Uterus (tissue), 4 donors: ENCODE results near the gene RSPH6A. TPM values are rescaled to one million over a fixed set of nuclear protein-coding genes. Genes with fewer than 3 reads are reported as not detected.
A peak's percentile ranks its signal among the peaks of the same experiment; 100 is the strongest.
"Not testable (repeated sequence)": the region's sequence is repeated elsewhere in the genome, so short reads cannot be mapped to it uniquely, and the experiment has no call there.

ENCODE experiments used
- DNase-seq, 2 donors: peaks; one replicate each; pipeline ENCODE4 v3.0.0-alpha.2; 2019 to 2020
- H3K27ac ChIP-seq, 2 donors: fragments of 200-600 bp; sonication (generic); 1 replicate in 1 of 2; 2 replicates in 1 of 2; pipeline ENCODE4 v1.5.1; 2016 to 2018
- H3K27me3 ChIP-seq, 2 donors: fragments of 200-600 bp; sonication (generic); one replicate each; pipeline ENCODE4 v1.5.1; 2018 to 2019; ENCODE audit warnings: control low read depth in 1 of 2
- H3K36me3 ChIP-seq, 2 donors: fragments of 200-600 bp; sonication (generic); one replicate each; pipeline ENCODE4 v1.5.1; 2019; ENCODE audit warnings: control low read depth in 1 of 2
- H3K4me1 ChIP-seq, 2 donors: fragments of 200-600 bp; sonication (generic); one replicate each; pipeline ENCODE4 v1.5.1; 2018 to 2019; ENCODE audit warnings: control low read depth in 1 of 2
- H3K4me3 ChIP-seq, 2 donors: fragments of 200-600 bp; sonication (generic); 1 replicate in 1 of 2; 2 replicates in 1 of 2; pipeline ENCODE4 v1.5.1; 2018 to 2019; ENCODE audit warnings: mild to moderate bottlenecking in 1 of 2
- H3K9me3 ChIP-seq, 2 donors: fragments of 200-600 bp; sonication (generic); one replicate each; pipeline ENCODE4 v1.5.1; 2019; ENCODE audit warnings: control low read depth in 1 of 2
- POLR2A ChIP-seq, 2 donors: fragments of 450-650 bp; IDR thresholded peaks; one replicate each; pipeline ENCODE4 v1.6.1; 2016; ENCODE audit warnings: antibody characterized with exemption in 2 of 2, mild to moderate bottlenecking in 1 of 2, moderate library complexity in 1 of 2
- intact Hi-C: fragments of 100-400 bp; cut with DNase I; formaldehyde crosslinking; loops from one replicate; pipeline ENCODE4 v1.15.1; 2023; ENCODE audit warnings: low total_unique reads
- total RNA-seq, 4 donors: library from RNA; depleted of rRNA in 3 of 4; stranded (reverse); fragments of >200 nt in 3 of 4; gene quantifications; one replicate each; pipeline versions ENCODE4 v1.1.0 to v1.2.4, GENCODE V29; 2014 to 2023
- TF ChIP-seq, protein P1 (sequence below), 4 experiments: fragments of 200-600 bp in 2 of 4; fragments of 450-650 bp in 2 of 4; sonication (generic) in 2 of 4; IDR thresholded peaks; one replicate each; pipeline ENCODE4 v1.5.1; 2016 to 2019; ENCODE audit warnings: antibody characterized with exemption in 4 of 4, mild to moderate bottlenecking in 2 of 4, moderate library complexity in 1 of 4
- donor health status: DM: yes; HTN: yes; CAD: no.

Gene RSPH6A
- total RNA-seq, 4 donors from 2014 or later: 0.14 to 0.40 TPM; not detected in 2

DNA sequence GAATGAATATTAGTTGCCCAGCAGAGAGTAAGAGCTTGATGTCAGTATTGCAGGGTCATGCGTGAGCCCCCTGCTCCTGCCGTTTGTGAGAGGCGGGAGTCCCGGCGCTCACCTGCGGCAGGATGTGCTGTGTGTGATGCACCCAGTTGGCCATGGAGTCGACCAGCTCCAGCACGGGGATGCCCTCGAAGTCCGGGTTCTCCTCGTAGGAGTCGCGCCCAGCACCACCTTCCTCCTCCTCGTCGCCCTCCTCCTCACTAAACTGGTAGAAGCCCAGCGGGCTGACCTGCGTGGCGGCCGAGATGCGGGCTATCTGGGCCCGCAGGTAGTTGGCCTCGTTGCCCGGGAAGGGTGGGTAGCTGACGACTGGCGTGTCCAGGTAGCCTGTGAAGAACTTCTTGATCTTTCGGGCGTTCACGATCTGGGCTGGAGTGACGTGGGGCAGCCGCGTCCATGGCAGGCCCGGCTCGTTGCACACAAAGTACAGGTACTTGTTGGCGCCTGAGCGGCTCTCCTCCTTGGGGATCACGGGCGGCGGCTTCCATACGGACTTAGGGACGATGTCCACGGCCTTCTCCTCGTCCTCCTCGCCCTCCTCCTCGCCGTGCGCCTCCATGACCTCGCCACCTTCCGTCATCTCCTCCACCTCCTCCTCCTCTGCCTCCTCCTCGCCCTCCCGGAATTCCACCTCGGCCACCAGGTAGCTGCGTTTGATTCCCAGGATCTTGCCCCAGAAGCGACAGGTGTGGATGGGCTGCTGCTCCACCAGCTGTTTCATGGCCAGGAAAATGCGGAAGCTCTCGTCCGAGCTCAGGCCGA, 10.8 kb downstream of the RSPH6A start:
- H3K36me3 ChIP-seq: no peaks in the 10 kb centered on the region
- no peaks in the 10 kb centered on the region for H3K4me1 ChIP-seq
- no peak for DNase-seq
- H3K9me3 ChIP-seq: no peaks in the 10 kb centered on the region
- no peak for TF ChIP-seq POLR2A (IDR thresholded peaks at IDR 0.05)
- TF ChIP-seq, protein P1, sequence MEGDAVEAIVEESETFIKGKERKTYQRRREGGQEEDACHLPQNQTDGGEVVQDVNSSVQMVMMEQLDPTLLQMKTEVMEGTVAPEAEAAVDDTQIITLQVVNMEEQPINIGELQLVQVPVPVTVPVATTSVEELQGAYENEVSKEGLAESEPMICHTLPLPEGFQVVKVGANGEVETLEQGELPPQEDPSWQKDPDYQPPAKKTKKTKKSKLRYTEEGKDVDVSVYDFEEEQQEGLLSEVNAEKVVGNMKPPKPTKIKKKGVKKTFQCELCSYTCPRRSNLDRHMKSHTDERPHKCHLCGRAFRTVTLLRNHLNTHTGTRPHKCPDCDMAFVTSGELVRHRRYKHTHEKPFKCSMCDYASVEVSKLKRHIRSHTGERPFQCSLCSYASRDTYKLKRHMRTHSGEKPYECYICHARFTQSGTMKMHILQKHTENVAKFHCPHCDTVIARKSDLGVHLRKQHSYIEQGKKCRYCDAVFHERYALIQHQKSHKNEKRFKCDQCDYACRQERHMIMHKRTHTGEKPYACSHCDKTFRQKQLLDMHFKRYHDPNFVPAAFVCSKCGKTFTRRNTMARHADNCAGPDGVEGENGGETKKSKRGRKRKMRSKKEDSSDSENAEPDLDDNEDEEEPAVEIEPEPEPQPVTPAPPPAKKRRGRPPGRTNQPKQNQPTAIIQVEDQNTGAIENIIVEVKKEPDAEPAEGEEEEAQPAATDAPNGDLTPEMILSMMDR (IDR thresholded peaks at IDR 0.05): no peak
- no peak overlapping the region for H3K27ac ChIP-seq
- H3K4me3 ChIP-seq: no peak overlapping the region
- no peaks in the 10 kb centered on the region for H3K27me3 ChIP-seq
- intact Hi-C loops: no loop called here

DNA sequence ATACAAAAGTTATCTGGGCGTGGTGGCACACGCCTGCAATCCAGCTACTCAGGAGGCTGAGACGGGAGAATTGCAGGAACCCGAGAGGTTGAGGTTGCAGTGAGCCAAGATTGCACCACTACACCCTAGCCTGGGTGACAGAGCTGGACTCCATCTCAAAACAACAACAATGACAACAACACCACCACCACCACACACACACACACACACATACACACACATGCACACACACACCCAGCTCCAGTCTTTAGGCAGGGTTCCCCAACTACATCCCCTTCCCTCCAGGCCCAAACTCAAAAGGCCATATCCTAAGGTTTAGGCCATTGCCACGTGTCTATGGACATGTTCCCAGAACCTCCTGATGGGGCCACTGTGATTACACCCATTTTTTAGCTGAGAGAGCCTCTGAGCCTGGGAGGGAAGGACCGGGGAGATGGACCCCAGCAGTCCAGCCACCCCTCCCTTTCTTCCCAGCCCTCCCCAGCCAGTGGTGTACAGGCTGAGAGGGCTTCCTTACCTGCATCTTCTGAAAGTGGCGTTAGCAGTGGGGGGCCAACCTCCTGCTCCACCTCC, 13.4 kb downstream of the RSPH6A start:
- H3K4me1 ChIP-seq: no peaks in the 10 kb centered on the region
- no peak for TF ChIP-seq POLR2A (IDR thresholded peaks at IDR 0.05)
- TF ChIP-seq, protein P1 (IDR thresholded peaks at IDR 0.05): no peak
- H3K27ac ChIP-seq: no peak overlapping the region
- H3K27me3 ChIP-seq: no peaks in the 10 kb centered on the region
- no peaks in the 10 kb centered on the region for H3K36me3 ChIP-seq
- intact Hi-C loops: no loop called here
- H3K4me3 ChIP-seq: no peak overlapping the region
- H3K9me3 ChIP-seq: no peaks in the 10 kb centered on the region
- DNase-seq: no peak

DNA sequence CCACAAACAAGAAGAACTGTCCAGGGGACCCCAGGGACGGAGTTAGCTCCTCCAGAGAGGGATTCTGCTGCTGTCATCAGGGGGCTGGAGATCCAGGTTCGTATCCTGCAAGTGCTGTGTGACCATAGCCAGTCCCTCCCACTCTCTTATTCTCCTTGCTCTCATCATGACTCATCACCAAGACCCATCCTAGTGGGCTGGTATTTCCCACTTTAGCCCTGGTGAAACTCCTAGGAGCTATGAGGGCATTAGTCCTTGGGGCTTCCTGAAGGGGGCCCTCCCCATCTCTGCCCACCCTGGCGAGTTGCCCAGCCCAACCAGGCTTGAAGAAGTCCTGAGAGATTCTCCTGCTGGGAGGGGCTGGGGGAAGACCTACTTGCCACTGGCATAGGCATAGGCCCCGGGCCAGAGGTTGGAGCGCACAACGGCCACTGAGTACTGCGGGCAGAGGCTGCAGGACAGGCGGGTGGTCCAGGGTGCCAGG, 15.0 kb downstream of the RSPH6A start:
- Histone ChIP-seq H3K9me3 (no peaks in the 10 kb centered on the region), H3K4me1 (no peaks in the 10 kb centered on the region), H3K27me3 (no peaks in the 10 kb centered on the region), H3K4me3 (no peak overlapping the region), H3K36me3 (no peaks in the 10 kb centered on the region), H3K27ac (peak overlapping the region; percentile 51 to 59)
- no peak for TF ChIP-seq POLR2A (IDR thresholded peaks at IDR 0.05)
- TF ChIP-seq, protein P1 (IDR thresholded peaks at IDR 0.05): no peak
- no peak for DNase-seq
- intact Hi-C loops: no loop called here

DNA sequence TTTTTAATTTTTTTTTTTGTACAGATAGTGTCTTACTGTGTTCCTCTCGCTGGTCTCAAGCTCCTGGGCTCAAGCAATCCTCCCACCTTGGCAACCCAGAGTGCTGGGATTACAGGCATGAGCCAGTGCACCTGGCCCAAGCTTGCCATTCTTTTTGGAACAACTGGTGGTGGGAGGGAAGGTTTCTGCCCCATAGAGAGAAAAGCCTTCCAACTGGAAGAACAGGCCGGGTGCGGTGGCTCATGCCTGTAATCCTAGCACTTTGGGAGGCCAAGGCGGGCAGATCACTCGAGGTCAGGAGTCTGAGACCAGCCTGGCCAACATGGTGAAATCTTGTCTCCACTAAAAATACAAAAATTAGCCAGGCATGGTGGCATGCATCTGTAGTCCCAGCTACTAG, 15.6 kb downstream of the RSPH6A start:
- H3K27ac ChIP-seq: peak overlapping the region; percentile 51 to 59
- H3K36me3 ChIP-seq, H3K4me1 ChIP-seq, H3K4me3 ChIP-seq, DNase-seq, intact Hi-C loops, H3K9me3 ChIP-seq, H3K27me3 ChIP-seq: not testable (repeated sequence)

DNA sequence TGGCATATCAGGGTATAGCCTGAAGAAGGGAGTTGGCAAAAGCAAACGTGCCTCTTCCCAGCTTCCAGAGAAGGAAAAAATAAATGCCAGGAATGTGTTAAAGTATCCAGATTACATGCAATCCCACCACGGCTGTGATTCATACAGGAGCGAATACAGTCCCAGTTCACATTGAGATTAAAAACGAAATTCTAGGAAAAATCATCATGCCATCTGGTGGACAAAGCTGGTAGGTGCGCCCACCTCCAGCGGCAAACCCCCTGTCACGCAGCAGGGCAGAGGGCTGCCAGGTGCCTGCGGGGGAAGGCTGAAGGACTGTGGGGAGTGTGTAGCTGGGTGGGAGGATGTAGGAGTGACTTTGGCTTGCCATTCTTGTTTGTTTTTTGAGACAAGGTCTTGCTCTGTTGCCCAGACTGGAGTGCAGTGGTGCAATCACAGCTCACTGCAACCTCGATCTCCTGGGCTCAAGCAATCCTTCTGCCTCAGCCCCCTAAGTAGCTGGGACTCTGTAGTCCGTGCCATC, 16.1 kb downstream of the RSPH6A start:
- Histone ChIP-seq H3K36me3 (no peaks in the 10 kb centered on the region), H3K27me3 (no peaks in the 10 kb centered on the region), H3K9me3 (no peaks in the 10 kb centered on the region), H3K4me1 (no peaks in the 10 kb centered on the region), H3K27ac (peak overlapping the region; percentile 51 to 59), H3K4me3 (no peak overlapping the region)
- intact Hi-C loops: no loop called here
- TF ChIP-seq, protein P1 (IDR thresholded peaks at IDR 0.05): peak; percentile 89 to 97 (median 92)
- TF ChIP-seq POLR2A (IDR thresholded peaks at IDR 0.05): no peak
- peak; percentile 80 for DNase-seq
